H4 (cell line): Measurements from ENCODE around the gene RDX. TPM values are rescaled to one million over a fixed set of nuclear protein-coding genes. Genes with fewer than 3 reads are reported as not detected.
A peak's percentile ranks its signal among the peaks of the same experiment; 100 is the strongest.
"Not testable (repeated sequence)": the region's sequence is repeated elsewhere in the genome, so short reads cannot be mapped to it uniquely, and the experiment has no call there.

ENCODE experiments used
- DNase-seq: peaks from one replicate; pipeline ENCODE4 v3.0.0-alpha.2; 2015; ENCODE audit warnings: low spot score
- total RNA-seq: library from RNA; depleted of rRNA; stranded (reverse); fragments of >200 nt; shearing (Covaris generic); gene quantifications from 2 replicates; pipeline ENCODE4 v1.2.3, GENCODE V29; 2014

RDX gene
- total RNA-seq, 1 experiment from 2014 or later: 68.9 TPM

- no peak for DNase-seq
Measured at GRCh38 chr11:110272919-110273318, 23.5 kb downstream of the RDX start.

GRCh38 chr11:110269996-110270395 is 26.4 kb downstream of the RDX start:
- DNase-seq: no peak

DNA sequence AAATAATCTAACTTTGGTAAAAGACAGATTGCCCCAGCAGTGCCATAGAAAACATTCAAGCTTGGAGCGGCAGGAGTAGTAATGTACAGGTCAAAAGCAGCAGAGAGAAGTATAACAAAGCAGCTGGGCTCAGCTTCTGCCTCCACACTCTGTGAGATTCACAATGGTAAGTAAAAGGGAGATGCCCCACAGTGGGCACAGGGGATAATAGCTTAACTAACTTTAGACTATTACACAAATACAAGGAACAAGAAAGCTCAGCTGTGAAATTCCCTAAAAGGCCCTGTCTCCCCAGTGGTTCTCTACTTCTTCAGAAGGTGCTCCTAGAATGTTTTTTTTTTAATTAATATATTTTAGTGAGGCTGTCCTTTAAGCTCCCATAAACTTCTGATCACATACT is 28.0 kb downstream of the RDX start:
- DNase-seq: no peak

DNA sequence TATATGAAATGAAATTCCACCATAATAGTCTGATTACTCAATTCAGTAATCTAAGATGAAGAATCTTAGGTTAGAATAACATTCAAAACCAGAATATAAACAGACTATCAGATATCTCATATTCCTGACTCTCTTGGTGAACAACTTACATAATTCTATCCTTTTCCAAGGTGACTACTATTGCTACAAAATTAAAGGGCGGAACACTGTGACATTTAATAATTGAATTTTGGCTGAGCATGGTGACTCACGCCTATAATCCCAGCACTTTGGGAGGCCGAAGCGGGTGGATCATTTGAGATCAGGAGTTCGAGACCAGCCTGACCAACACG is 34.4 kb downstream of the RDX start:
- DNase-seq: no peak

DNA sequence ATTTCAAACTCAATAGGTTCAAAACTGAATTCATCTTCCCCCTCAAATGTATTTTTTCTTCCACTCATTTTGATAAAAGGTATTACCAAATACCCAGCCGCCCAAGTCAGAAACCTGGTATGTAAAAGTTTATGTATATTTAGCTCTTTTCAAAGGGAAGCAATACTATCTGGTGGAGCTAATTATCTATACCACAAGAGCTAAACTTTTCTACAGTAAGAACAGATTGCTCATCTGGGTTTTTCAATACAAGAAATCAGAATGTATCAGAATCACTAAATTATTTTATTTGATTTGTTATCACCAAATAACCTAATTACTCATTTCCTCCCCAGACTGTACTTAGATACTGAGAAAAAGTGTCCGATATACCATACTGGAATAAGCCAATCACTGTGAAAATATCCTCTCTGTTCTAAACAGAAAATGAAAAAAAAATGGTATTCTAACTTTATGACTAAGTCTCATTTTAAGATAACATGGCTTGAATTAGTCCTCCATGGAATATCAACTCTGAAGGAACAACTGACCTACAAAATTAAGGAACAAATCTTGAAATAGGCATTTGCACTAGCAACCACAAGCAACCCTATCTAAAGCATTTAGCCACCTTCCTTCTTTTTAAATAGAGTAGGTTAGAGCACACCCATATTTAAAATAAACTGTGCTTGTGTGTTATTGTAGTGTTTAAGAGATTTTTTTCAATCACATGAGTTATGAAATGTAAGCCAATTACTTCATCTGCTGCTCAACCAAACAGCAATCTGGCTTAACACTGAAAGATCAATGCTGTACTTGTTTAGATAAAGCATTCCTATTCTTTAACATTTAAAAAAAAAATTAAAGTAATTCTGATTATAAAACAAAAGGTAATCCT is 35.0 kb downstream of the RDX start:
- DNase-seq: no peak

DNA sequence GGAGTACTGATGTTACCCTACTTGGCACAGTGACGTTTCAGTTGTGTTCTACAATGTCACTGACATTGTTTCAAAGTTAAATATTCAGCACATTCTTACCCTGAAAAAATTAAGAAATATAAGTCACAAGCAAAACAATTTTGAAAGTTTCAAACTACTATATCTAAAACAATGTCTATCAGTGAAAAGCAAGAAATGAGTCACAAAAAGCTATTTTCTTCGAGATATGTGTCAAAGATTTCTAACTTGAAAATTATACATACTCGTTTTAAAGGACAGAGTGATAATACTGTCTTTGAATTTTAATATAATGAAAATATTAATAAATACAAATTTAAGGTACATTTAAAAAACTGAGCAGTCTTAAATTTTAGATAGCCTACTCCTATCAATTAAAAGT is 42.9 kb downstream of the RDX start:
- DNase-seq: no peak

DNA sequence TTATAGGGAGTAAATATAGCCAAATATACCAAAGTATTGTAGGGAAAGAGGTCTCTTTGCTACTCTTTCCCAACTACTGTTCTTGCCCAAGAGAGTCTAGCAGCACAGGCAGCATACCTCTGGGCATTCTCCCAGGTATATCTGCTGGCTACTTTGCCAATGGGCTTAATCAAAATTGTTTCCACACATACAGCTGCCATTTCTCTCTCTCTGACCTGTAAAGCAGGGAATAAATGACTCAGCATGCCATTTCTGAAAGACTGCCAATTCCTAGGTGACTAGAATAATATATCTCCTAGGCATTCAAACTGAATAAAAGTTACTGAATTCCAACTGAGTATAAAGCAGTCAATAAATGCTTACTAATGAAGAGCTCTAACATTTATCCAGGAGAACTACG is 44.6 kb downstream of the RDX start:
- DNase-seq: peak; percentile 64

- no peak for DNase-seq
Measured at GRCh38 chr11:110250168-110250567, 46.2 kb downstream of the RDX start.

DNA sequence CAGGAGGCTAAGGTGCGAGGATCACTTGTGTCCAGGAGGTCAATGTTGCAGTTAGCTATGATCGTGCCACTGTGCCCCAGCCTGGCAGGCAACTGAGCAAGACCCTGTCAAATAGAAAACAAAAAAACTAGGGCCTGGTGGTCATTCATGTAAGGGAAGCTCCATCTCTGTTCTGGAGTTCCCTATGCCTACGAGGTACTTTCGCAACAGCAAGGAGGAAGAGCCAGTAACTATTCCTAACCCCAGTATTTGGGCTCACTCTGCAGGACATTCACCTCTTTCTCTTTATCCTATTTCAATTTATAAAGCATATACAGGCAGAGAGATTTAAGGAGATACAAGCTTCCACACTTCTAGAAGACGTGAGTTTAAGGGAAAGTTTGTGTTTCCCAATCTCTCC is 46.6 kb downstream of the RDX start:
- no peak for DNase-seq

- no peak for DNase-seq
Measured at GRCh38 chr11:110249066-110249465, 47.3 kb downstream of the RDX start.

DNA sequence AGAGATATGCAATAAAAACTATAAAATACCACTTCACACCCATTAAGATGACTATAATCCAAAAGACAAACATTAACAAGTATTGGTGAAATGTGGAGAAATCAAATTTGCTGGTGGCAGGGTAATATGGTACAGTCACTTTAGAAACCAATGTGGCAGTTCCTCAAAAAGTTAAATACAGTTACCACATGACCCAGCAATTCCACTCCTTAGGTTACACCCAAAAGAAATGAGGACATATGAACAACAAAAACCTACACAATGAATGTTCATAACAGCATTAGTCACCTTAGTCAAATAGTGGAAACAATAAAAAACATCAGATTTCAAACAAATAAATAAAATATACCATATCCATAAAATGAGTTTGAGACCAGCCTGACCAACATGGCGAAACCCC is 52.6 kb downstream of the RDX start:
- DNase-seq: no peak

- DNase-seq: no peak
Measured at GRCh38 chr11:110242746-110243145, 53.7 kb downstream of the RDX start.

DNA sequence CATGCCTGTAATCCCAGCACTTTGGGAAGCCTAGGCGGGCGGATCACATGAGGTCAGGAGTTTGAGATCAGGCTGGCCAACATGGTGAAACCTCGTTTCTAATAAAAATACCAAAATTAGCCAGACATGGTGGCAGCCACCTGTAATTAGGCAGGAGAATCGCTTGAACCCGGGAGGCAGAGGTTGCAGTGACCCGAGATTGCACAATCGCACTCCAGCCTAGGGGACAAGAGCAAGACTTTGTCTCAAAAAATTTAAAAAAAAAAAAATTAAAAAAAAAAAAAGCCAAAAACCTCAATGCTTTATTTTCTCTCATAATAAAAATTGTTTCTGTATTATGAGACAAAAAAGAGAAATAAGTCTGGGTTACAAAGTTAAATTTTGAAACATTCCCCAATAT is 54.2 kb downstream of the RDX start:
- no peak for DNase-seq

GRCh38 chr11:110235966-110236365 is 60.4 kb downstream of the RDX start:
- no peak for DNase-seq

DNA sequence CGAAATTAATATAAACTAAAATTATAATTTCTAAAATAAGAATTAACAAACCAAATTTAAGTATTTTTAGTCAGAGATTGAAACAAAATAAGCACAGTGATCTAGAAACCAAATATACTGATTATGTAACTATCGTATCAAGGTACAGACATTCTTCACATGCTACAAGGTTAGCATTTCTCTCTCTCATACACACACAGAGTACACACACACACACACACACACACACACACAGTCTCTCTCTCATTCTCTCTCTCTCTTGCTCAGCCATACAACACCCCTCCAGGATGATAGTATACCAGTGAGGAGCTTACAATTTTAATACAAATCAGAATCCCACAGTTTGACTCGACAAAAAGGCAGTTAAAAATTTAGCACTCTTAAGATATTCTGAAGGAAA is 66.0 kb downstream of the RDX start:
- no peak for DNase-seq

DNA sequence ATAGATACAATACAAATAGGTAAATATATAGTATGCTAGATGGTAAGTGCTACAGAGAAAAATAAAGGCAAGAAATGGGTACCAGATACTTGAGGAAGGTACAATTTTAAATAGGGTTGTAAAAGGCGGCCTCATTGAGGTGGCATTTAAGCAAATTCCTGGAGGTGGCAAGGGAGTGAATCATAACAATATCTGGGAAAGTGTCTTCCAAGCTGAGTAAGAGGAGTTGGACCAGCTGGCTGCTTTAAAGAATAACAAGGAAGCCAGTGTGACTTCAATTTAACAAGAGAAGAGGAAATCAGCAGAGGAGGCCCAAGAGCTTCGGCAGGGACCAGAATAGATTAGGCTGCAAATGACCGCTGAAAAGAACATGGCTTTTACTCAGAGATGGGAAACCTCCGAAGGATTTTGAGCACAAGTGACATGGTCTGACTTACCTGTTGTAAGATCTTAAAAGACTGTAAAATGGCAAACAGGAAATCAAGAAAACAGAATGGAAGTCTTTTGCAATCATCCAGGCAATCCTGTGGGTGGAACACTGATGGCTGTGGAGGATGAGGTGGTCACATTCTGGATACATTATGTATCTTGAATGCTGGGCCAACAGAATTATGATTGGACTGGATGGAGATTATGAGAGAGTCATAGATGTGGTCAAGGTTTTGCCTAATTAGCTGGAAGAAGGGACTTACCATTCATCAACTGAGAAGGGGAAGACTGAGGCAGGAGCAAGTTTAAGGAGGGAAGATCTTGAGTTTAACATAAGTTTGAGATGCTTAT is 77.2 kb downstream of the RDX start:
- no peak for DNase-seq

DNA sequence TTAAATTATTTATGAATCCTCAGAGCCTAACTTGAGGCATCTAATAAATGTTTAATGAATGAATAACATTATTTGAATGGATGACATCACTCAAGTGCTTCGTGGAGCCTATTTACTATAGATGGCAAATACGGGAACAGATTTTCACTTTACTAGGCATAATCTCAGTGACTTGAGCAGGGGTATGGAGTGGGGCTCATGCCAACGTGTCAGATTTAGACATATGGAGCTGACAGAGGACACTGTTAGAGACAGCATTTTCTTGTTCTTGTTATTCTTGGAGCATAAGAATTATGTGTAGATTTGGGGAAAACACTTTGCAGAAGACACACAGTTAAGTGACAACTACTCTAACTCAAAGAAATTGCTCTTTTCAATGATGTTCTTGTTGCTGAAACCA is 78.5 kb downstream of the RDX start:
- no peak for DNase-seq

- no peak for DNase-seq
Measured at GRCh38 chr11:110217223-110217877, 79.1 kb downstream of the RDX start.

- DNase-seq: not testable (repeated sequence)
Measured at GRCh38 chr11:110209313-110209694, 87.1 kb downstream of the RDX start.

GRCh38 chr11:110208678-110209312 is 87.6 kb downstream of the RDX start:
- DNase-seq: not testable (repeated sequence)

- DNase-seq: no peak
Measured at GRCh38 chr11:110207123-110207522, 89.3 kb downstream of the RDX start.

GRCh38 chr11:110200836-110201235 is 95.6 kb downstream of the RDX start:
- DNase-seq: no peak
